ENCODE data around the gene CARD6.
"Not testable (repeated sequence)": the region's sequence is repeated elsewhere in the genome, so short reads cannot be mapped to it uniquely, and the experiment has no call there.

DNA sequence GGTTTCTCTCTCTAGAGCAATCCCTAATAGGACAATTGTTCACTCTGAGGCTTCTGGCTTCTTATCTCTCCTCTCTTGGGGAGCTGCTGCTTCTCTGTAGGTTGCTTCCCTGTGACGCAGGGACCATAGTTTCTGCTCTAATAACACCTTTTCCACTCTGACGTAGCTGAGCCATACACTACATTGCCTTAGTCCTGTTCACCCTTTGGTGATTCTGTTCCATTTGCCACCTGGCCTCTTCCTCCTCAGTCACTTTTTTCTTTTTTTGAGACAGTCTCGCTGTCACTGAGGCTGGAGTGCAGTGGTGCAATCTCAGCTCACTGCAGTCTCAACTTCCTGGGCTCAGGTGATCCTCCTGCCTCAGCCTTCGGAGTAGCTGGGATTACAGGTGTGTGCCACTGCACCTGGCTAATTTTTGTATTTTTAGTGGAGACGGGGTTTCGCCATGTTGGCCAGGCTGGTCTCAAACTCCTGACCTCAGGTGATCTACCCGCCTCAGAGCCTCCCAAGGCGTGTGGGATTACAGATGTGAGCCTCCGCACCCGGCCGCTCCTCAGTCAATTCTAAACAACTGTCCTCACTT lies 15.6 kb upstream of the CARD6 start:
- TF ChIP-seq SP1 (IDR thresholded peaks at IDR 0.05; ENCODE audit: low read depth, low read length); RFX5 (IDR thresholded peaks at IDR 0.05; ENCODE audit: borderline replicate concordance, low read depth, low read length); JUND (IDR thresholded peaks at IDR 0.05; ENCODE audit: low read length); CREB1 (IDR thresholded peaks at IDR 0.05); CEBPB (IDR thresholded peaks at IDR 0.05; ENCODE audit: low read depth, low read length): not testable (repeated sequence)
- TF ChIP-seq, protein P1, sequence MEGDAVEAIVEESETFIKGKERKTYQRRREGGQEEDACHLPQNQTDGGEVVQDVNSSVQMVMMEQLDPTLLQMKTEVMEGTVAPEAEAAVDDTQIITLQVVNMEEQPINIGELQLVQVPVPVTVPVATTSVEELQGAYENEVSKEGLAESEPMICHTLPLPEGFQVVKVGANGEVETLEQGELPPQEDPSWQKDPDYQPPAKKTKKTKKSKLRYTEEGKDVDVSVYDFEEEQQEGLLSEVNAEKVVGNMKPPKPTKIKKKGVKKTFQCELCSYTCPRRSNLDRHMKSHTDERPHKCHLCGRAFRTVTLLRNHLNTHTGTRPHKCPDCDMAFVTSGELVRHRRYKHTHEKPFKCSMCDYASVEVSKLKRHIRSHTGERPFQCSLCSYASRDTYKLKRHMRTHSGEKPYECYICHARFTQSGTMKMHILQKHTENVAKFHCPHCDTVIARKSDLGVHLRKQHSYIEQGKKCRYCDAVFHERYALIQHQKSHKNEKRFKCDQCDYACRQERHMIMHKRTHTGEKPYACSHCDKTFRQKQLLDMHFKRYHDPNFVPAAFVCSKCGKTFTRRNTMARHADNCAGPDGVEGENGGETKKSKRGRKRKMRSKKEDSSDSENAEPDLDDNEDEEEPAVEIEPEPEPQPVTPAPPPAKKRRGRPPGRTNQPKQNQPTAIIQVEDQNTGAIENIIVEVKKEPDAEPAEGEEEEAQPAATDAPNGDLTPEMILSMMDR (IDR thresholded peaks at IDR 0.05; ENCODE audit: control extremely low read depth in 1 of 3, insufficient read depth in 1 of 3, low read depth in 1 of 3, low read length in 3 of 3), result not testable (repeated sequence)

Data from H1 (cell line).